Heart left ventricle (tissue), 16 donors: ENCODE measurements around the gene LRP11. TPM values are rescaled to one million over a fixed set of nuclear protein-coding genes. Genes with fewer than 3 reads are reported as not detected.
A peak's percentile ranks its signal among the peaks of the same experiment; 100 is the strongest.
"Not testable (repeated sequence)": the region's sequence is repeated elsewhere in the genome, so short reads cannot be mapped to it uniquely, and the experiment has no call there.

ENCODE experiments used
- ATAC-seq, 4 donors: fragments of 200-7000 bp; cut with Tn5 transposase; one replicate each; pipeline ENCODE4 v1.9.1; 2020 to 2022; ENCODE audit warnings: moderate library complexity in 4 of 4, mild to moderate bottlenecking in 3 of 4, moderate number of reproducible peaks in 1 of 4
- DNase-seq, 5 donors: peaks; one replicate each; pipeline ENCODE4 v3.0.0-alpha.2; 2020
- H3K27ac ChIP-seq, 12 donors: fragments of 200-600 bp; sonication (generic) in 4 of 12; one replicate each; pipeline versions ENCODE4 v1.5.0 to v1.8.0; 2016 to 2022; ENCODE audit warnings: mild to moderate bottlenecking in 2 of 12
- H3K27me3 ChIP-seq, 9 donors: fragments of 200-600 bp; sonication (generic) in 2 of 9; one replicate each; pipeline versions ENCODE4 v1.5.1 to v1.8.0; 2016 to 2022; ENCODE audit warnings: mild to moderate bottlenecking in 3 of 9
- H3K36me3 ChIP-seq, 9 donors: fragments of 200-600 bp; sonication (generic) in 2 of 9; one replicate each; pipeline versions ENCODE4 v1.5.0 to v1.8.0; 2018 to 2022; ENCODE audit warnings: mild to moderate bottlenecking in 2 of 9
- H3K4me1 ChIP-seq, 12 donors: fragments of 200-600 bp; sonication (generic) in 4 of 12; one replicate each; pipeline versions ENCODE4 v1.5.0 to v1.8.0; 2016 to 2022; ENCODE audit warnings: mild to moderate bottlenecking in 3 of 12
- H3K4me3 ChIP-seq, 12 donors: fragments of 200-600 bp; sonication (generic) in 4 of 12; one replicate each; pipeline versions ENCODE4 v1.5.0 to v1.8.0; 2017 to 2022; ENCODE audit warnings: mild to moderate bottlenecking in 9 of 12, moderate library complexity in 4 of 12
- H3K9me3 ChIP-seq, 12 donors: fragments of 200-600 bp; sonication (generic) in 4 of 12; one replicate each; pipeline versions ENCODE4 v1.5.0 to v1.8.0; 2016 to 2022; ENCODE audit warnings: mild to moderate bottlenecking in 1 of 12
- POLR2A ChIP-seq, 2 donors: fragments of 450-650 bp; IDR thresholded peaks; one replicate each; pipeline ENCODE4 v1.6.1; 2017; ENCODE audit warnings: antibody characterized with exemption in 2 of 2, mild to moderate bottlenecking in 2 of 2, moderate library complexity in 2 of 2
- WGBS, 4 donors: extraction: QIAGEN DNeasy Blood & Tissue Kit in 2 of 4; methylation state at CpG; one replicate each; pipeline versions ENCODE4 v1.1.5 to v1.1.7; 2013 to 2018; 5-methylcytosine and 5-hydroxymethylcytosine counted together
- intact Hi-C, 10 donors: fragments of 100-400 bp; cut with DNase I; formaldehyde crosslinking; loops; one replicate each; pipeline versions ENCODE4 v1.11.1 to v1.14.2; 2022
- long read RNA-seq, 3 donors: library from polyadenylated mRNA; unstranded; transcript quantifications; one replicate each; pipeline ENCODE4 v2.0.0, GENCODE V29; 2020 to 2021
- polyA plus RNA-seq, 2 donors: library from polyadenylated mRNA; stranded (reverse); fragments of 200-250 nt; gene quantifications; one replicate each; pipeline ENCODE4 v1.2.3, GENCODE V29; 2013
- total RNA-seq, 9 donors: library from RNA; depleted of rRNA in 2 of 9; stranded (reverse); fragments of >200 nt in 2 of 9; fragmentation: NEBNext Ultra II Directional in 3 of 9; extraction: Animal tissue kit (Norgen Biotek cat#: 25700) in 3 of 9; gene quantifications; one replicate each; pipeline versions ENCODE4 v1.1.0 to v1.2.4, GENCODE V29; 2016 to 2023
- TF ChIP-seq, protein P1 (sequence below), 12 donors: fragments of 200-600 bp; sonication (generic) in 4 of 12; IDR thresholded peaks; one replicate each; pipeline versions ENCODE4 v1.5.0 to v1.8.0; 2018 to 2022; ENCODE audit warnings: antibody characterized with exemption in 12 of 12, mild to moderate bottlenecking in 5 of 12
- donor health status: ischemic (EF 13 %, LVEDD 7.1; RV severe dilation, severe dysfunction).
- donor health status: healthy with polysubstance abuse.
- donor health status: DM: no; HTN: yes; CAD: no.
- donor health status: DM: no; HTN: no; CAD: no.
- donor health status: ischemic (EF 25% LVEDD 6.9; RV normal size, moderate dysfunction).
- donor health status: ischemic (EF 25% LVEDD 5.7; RV mildly dilated, moderate dysfunction).
- donor health status: healthy.
- donor health status: DM: yes; HTN: yes; CAD: no.
- donor health status: ischemic (EF 35%, LVEDD 5.7; RV mildly dilated, moderate dysfunction).
- donor health status: nonischemic (EF 11% LVEDD 7.7; RV severe dilation, severe dysfunction).
- donor health status: DM: yes; HTN: yes; CAD: no.
- donor health status: PGD.
- donor health status: ischemic (EF 29% LVEDD 5.4; RV normal size, mild dysfunction).
- donor health status: nonischemic (EF 23%, LVEDD 6.1; RV moderate dilation, normal function).

Gene LRP11, protein sequence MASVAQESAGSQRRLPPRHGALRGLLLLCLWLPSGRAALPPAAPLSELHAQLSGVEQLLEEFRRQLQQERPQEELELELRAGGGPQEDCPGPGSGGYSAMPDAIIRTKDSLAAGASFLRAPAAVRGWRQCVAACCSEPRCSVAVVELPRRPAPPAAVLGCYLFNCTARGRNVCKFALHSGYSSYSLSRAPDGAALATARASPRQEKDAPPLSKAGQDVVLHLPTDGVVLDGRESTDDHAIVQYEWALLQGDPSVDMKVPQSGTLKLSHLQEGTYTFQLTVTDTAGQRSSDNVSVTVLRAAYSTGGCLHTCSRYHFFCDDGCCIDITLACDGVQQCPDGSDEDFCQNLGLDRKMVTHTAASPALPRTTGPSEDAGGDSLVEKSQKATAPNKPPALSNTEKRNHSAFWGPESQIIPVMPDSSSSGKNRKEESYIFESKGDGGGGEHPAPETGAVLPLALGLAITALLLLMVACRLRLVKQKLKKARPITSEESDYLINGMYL
- total RNA-seq (10 to 100 TPM; 10.2 to 23.8 (median 13.2) TPM), polyA plus RNA-seq (1 to 10 TPM; 5.0 to 8.1 TPM)
- long read RNA-seq, donor 1, transcript LRP11-201 (7 exons, 3,260 nt): major isoform, 10 of 28 reads
- long read RNA-seq, donor 1, partial matches to known transcripts: 10 of 28 reads
- long read RNA-seq, donor 1, other reads (novel, unspliced or antisense): 6 of 28 reads
- long read RNA-seq, donor 2, partial matches to known transcripts: 3 of 3 reads
- long read RNA-seq, donor 2, other reads (novel, unspliced or antisense): 0 of 3 reads
- long read RNA-seq, donor 3, partial matches to known transcripts: 4 of 12 reads
- long read RNA-seq, donor 3, other reads (novel, unspliced or antisense): 4 of 12 reads

DNA sequence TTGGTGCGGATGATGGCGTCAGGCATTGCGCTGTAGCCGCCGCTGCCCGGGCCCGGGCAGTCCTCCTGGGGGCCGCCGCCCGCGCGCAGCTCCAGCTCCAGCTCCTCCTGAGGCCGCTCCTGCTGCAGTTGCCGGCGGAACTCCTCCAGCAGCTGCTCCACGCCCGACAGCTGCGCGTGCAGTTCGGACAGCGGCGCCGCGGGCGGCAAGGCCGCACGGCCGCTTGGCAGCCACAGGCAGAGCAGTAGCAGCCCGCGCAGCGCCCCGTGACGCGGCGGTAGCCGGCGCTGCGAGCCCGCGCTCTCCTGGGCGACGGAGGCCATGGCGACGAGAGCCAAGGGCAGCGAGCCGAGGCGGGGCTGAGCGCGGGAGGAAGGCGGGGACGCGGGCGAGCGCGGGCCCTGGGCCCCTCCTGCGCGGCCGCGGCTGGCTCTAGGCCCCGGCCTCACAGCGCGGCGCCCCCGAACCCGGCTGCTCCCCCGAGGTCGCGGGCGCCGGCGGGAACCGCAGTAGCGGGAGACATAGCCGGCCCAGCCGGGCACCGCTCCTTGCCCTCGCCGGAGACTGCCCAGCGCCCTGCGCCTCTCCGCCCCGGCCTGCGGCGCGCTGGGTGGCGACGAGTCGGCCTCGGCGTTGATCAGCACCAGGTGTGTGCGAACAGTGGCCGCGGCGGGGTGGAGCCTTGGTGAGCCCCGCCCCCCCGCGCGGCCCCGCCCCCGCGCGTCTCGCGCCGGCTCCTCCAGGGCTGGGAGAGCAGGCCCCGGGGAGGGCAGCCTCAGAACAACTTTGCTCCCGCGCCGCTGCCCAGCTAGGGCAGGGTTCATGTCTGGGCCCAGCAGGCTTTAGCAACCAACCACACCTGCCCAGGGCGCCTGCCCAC is at the start of gene LRP11:
TSS of gene LRP11 (minus strand) at position 662 of the 880 bp plus-strand sequence. CDS start at position 323, 339 bp downstream.
- no peaks in the 10 kb centered on the region for H3K36me3 ChIP-seq
- ATAC-seq: peak; percentile 89 to 95 (median 94)
- H3K9me3 ChIP-seq: no peaks in the 10 kb centered on the region
- TF ChIP-seq POLR2A (IDR thresholded peaks at IDR 0.05): peak in 1 of 2 donors; percentile 65
- TF ChIP-seq, protein P1, sequence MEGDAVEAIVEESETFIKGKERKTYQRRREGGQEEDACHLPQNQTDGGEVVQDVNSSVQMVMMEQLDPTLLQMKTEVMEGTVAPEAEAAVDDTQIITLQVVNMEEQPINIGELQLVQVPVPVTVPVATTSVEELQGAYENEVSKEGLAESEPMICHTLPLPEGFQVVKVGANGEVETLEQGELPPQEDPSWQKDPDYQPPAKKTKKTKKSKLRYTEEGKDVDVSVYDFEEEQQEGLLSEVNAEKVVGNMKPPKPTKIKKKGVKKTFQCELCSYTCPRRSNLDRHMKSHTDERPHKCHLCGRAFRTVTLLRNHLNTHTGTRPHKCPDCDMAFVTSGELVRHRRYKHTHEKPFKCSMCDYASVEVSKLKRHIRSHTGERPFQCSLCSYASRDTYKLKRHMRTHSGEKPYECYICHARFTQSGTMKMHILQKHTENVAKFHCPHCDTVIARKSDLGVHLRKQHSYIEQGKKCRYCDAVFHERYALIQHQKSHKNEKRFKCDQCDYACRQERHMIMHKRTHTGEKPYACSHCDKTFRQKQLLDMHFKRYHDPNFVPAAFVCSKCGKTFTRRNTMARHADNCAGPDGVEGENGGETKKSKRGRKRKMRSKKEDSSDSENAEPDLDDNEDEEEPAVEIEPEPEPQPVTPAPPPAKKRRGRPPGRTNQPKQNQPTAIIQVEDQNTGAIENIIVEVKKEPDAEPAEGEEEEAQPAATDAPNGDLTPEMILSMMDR (IDR thresholded peaks at IDR 0.05): peak in 1 of 12 donors; percentile 19
- no peaks in the 10 kb centered on the region for H3K27me3 ChIP-seq
- 0 to 1% (median 0%) methylated on average over 6 to 110 of the region's 110 CpGs for WGBS, 4 donors
- intact Hi-C loops: loop anchor here in 5 of 10 donors (2.0 to 10.0 kb wide), 6 partner anchors 17 to 299 kb away; partner anchors contain the start of genes GINM1 (in 1 of the 5), LATS1 (in 1 of the 5), NUP43 (in 1 of the 5) and PCMT1 (in 1 of the 5)
- H3K4me1 ChIP-seq: peaks cover 0 to 36% (median 14%) of the 10 kb centered on the region in 12 donors
- H3K4me3 ChIP-seq: peak within 1 kb of the TSS; percentile 61 to 88 (median 72)
- DNase-seq: peak; percentile 79 to 92 (median 85)
- H3K27ac ChIP-seq: peak within 1 kb of the TSS; percentile 57 to 94 (median 88)

- no peaks in the 10 kb centered on the region for H3K36me3 ChIP-seq
- no peaks in the 10 kb centered on the region for H3K27me3 ChIP-seq
- H3K4me3 ChIP-seq: no peak overlapping the region
- 58 to 74% (median 65%) methylated on average over 9 of the region's 9 CpGs for whole genome bisulfite sequencing, 4 donors
- H3K4me1 ChIP-seq: no peaks in the 10 kb centered on the region
- intact Hi-C loops: no loop called here
- peaks cover 0 to 6% (median 0%) of the 10 kb centered on the region in 12 donors for H3K9me3 ChIP-seq
- H3K27ac ChIP-seq: no peak overlapping the region
- DNase-seq (no peak), ATAC-seq (no peak)
- TF ChIP-seq, protein P1 (IDR thresholded peaks at IDR 0.05): no peak
- TF ChIP-seq POLR2A (IDR thresholded peaks at IDR 0.05): no peak
Measured at GRCh38 chr6:149913540-149914240, 49.5 kb upstream of the LRP11 start.

DNA sequence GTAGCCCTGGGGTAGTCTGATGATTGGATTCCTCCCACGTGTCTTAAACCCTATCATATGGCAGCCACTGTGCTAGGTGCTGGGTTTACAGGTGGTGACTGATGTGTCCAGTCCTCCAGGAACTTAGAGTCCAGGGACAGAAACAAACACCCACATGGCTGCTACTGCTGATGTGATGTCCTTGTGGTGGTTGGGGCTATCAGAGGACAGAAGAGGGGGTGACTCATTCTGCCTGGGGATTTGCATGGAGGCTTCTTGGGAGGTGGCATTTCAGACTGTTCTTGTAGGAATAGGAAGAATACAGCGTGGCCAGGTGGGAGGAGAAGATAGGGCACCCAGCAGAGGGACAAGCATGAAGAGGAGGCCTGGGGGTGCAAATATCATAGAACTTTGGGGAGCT is 48.9 kb upstream of the LRP11 start:
- DNase-seq (no peak), ATAC-seq (no peak)
- Histone ChIP-seq H3K4me1 (no peaks in the 10 kb centered on the region), H3K36me3 (no peaks in the 10 kb centered on the region), H3K27me3 (no peaks in the 10 kb centered on the region), H3K4me3 (no peak overlapping the region), H3K27ac (no peak overlapping the region), H3K9me3 (peaks cover 0 to 12% (median 0%) of the 10 kb centered on the region in 12 donors)
- intact Hi-C loops: no loop called here
- TF ChIP-seq POLR2A (IDR thresholded peaks at IDR 0.05): no peak
- TF ChIP-seq, protein P1 (IDR thresholded peaks at IDR 0.05): no peak
- 70 to 95% (median 82%) methylated on average over 2 of the region's 2 CpGs for WGBS, 4 donors

DNA sequence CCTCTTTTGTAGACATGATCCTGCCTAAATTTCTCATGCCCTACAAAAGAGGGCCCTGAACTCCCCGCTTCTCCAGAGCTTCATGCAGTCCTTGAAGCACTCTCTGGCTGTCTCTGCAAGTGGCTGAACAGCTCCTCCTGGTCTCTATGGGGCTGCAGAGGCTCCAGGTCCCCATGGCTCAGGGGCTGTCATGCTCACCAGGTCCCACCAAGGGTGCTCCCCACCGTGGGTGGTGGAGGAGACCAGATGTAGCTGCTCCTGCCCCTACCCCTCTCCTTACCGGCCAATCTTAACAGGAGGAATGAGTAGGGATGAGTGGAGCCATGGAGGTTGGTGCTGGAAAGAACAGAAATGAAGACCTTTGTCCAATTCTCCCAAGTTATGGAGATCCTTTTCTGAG is 48.5 kb upstream of the LRP11 start:
- H3K4me3 ChIP-seq, H3K36me3 ChIP-seq, DNase-seq, H3K27ac ChIP-seq, intact Hi-C loops, H3K27me3 ChIP-seq, H3K4me1 ChIP-seq, ATAC-seq: not testable (repeated sequence)
- H3K9me3 ChIP-seq: peaks cover 0 to 15% (median 0%) of the 10 kb centered on the region in 12 donors
- WGBS, 4 donors: 75 to 91% (median 86%) methylated on average over 3 of the region's 3 CpGs
